GM13976 (cell line): Measurements from ENCODE around the gene EVA1A.

Experiments used
- DNase-seq: peaks from one replicate; pipeline ENCODE4 v3.0.0; 2012; ENCODE audit warnings: low spot score
- CTCF ChIP-seq: IDR thresholded peaks from 2 replicates; pipeline ENCODE4 v1.5.1; 2012; ENCODE audit warnings: borderline replicate concordance, mild to moderate bottlenecking; ENCODE audit not compliant: insufficient read depth; ENCODE audit errors: extremely low read depth, missing control alignments, control extremely low read depth
- in situ Hi-C: fragments of 300-500 bp; cut with MboI; formaldehyde crosslinking; loops from one replicate; pipeline ENCODE4 v1.12.0; 2022; ENCODE audit warnings: low sequenced_read_pairs, mixed read lengths, inconsistent platforms; ENCODE audit not compliant: unreplicated experiment

Gene EVA1A

GRCh38 chr2:75515584-75516368 lies 45.0 kb downstream of the EVA1A start:
- no peak for TF ChIP-seq CTCF
- no peak for DNase-seq
- in situ Hi-C loops: no loop called here

GRCh38 chr2:75513616-75514170 lies 47.0 kb downstream of the EVA1A start:
- DNase-seq: no peak
- in situ Hi-C loops: no loop called here
- TF ChIP-seq CTCF: no peak

GRCh38 chr2:75512455-75513212 lies 48.1 kb downstream of the EVA1A start:
- TF ChIP-seq CTCF: no peak
- DNase-seq: no peak
- in situ Hi-C loops: no loop called here

GRCh38 chr2:75506101-75506697 lies 54.5 kb downstream of the EVA1A start:
- no peak for TF ChIP-seq CTCF
- in situ Hi-C loops: no loop called here
- DNase-seq: no peak

GRCh38 chr2:75505012-75505411 lies 55.7 kb downstream of the EVA1A start:
- in situ Hi-C loops: no loop called here
- DNase-seq: no peak
- no peak for TF ChIP-seq CTCF

GRCh38 chr2:75503048-75503607 lies 57.6 kb downstream of the EVA1A start:
- TF ChIP-seq CTCF: no peak
- in situ Hi-C loops: no loop called here
- no peak for DNase-seq
